Jurkat, Clone E6-1 (cell line): ENCODE data around the gene CAPN3.

Source experiments
- DNase-seq: peaks from one replicate; pipeline ENCODE4 v3.0.0-alpha.2; 2011; ENCODE audit warnings: low read depth, low spot score
- H3K4me3 ChIP-seq: 2 replicates; pipeline ENCODE4 v1.5.1; 2011; ENCODE audit warnings: mild to moderate bottlenecking, low read length, control low read depth, moderate library complexity

The CAPN3 gene

DNA sequence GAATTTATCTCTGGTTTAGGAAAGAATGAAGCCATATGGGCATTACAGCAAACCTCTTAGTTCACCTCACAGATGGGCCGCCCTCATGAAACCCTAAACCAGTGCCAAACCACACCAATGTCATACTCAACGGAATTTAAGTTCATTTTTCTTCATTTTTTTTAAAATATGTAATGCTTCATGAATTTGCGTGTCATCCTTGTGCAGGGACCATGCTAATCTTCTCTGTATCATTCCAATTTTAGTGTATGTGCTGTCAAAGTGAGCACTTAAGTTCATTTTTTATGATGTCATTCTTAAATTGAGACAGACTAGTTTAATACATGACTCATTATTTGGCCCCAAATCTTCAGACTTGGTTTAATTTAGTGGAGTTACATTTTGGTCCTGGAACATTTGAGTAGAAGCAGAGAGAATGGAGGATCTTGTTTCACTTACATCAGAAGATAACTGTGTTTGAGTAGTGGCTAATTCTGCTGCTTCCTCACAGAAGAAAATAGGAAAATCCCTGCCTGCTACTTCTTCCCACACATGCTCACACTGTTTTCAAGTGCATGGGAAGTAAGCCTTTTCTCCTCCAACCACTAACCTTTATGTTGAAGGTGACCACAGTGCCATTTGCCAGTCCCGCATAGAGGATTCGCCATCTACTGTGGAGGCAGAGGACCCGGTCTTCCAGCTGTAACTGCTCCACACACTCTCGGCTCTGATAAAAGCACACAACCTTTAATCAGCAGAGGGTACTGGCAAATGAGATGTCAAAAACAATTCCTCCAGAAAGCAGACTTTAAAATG is 68.3 kb downstream of the CAPN3 start:
- no peak for DNase-seq

DNA sequence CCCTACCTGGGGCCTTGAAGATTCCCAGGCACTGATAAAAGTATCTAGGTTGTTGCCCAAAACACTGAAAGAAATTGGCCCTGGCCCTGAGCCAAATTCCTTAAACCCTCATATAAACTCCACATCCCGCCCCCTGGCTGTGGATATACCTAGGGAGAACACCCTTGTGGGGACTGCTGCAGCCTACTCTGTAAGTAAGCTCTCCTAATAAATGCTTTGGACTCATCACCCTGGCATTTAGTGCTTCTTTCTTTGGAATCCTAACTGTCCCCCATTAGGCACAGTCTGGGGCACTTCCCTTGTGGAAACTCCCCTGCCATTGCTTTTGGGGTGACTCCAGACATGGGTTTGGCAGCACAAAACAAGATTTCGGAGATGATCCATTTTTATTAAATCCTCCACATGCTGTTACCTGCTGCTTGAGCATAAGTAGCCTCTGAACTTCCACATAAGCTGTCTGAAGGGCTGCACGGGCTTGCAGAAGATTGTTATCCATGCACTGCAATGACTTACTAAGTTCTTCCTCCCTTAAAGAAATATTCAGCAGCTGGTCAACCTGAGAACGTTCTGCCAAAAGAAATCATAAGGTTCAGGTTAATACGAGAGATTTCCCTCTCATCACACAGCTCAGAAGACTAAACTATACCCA is 85.2 kb downstream of the CAPN3 start:
- DNase-seq, result no peak
- no peak overlapping the region for H3K4me3 ChIP-seq

More for the DNA sequence above, 68.3 kb downstream of the CAPN3 start:
- no peak overlapping the region for H3K4me3 ChIP-seq

DNA sequence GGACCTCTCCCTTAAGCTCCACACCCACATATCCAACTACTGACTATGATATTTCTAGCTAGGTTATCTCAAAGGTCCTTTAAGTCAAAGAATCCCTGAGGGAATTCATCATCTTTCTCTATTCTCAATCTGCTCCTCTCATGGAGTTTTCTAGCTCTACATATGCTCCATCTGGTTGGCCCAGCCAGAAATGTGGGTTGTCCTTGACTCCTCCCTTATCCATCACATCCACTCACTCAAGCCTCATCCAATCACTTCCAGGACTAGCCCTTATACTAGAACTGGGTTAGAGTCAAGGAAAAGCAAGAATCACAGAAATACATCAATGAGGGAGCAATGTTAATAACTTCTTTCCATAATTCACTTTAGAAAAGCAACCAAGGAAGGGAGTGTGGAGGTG is 86.2 kb downstream of the CAPN3 start:
- DNase-seq, result no peak
- H3K4me3 ChIP-seq, result no peak overlapping the region

DNA sequence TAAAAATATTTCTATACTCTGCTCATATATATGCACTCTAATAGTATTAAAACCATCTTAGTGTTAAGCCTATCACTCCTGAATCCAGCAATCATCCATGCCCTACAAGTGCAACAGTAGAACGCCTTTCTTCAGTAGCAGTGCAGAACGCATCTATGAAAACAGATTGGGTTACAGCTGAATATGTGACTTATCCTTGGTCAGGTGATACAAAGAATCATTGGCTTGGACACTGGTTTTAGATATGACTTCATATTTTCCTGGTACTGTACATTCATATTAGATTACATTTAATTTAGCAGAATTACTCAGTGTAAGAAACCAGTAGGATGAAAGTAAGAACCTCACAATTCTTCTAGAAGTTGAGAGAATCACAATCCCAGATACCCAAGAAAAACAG is 88.3 kb downstream of the CAPN3 start:
- no peak overlapping the region for H3K4me3 ChIP-seq
- no peak for DNase-seq

DNA sequence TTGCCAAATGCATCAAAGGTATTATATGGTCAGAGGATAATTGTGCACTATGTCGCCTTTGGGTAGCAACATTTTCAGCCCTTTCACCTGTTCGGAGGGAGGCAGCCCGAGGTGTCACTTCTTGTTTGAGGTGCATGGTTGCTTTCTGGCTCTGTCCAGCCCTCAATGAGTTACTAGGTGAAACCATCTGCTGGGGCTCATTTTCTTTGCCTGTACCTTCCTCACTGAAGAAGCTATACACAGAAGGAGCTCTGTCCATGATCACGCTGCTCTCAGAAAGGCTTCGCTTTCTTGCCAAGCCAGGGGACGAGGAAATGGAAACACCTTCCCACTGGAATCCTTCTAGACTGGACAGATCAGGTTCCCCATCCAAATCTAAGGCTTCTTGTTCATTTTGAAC is 89.0 kb downstream of the CAPN3 start:
- H3K4me3 ChIP-seq, result no peak overlapping the region
- DNase-seq, result no peak

DNA sequence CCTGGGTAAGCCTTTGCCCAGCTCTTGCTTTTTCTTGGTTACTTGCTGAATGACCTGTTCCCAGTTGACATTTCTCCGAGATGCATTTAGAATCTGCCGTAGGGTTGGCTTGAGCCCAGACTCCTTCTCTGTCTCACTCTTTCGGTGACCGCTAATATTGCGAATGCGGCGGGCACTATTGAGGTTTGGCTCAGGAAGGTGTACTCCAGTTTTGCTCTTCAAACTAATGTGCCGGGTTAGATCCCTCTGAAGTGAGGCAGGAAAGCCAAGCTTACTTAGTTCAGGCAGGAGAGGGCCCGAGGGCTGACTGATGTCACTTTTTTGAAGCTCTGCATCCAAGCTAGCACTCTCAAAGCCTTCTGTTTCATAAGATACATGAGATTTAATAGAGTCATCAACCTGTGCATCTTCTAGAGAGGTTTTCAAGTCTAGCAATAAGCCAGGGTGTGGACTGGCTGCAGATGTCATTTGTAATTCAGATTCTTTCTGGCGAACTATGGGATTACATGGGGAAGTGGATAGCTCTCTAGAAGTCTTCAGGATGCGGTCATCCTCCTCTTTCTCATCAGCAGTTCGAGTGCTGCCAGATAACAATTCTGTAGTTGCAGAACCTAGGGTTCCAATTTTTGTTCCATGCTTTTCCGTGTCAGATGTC is 90.6 kb downstream of the CAPN3 start:
- DNase-seq, result no peak
- H3K4me3 ChIP-seq, result no peak overlapping the region

DNA sequence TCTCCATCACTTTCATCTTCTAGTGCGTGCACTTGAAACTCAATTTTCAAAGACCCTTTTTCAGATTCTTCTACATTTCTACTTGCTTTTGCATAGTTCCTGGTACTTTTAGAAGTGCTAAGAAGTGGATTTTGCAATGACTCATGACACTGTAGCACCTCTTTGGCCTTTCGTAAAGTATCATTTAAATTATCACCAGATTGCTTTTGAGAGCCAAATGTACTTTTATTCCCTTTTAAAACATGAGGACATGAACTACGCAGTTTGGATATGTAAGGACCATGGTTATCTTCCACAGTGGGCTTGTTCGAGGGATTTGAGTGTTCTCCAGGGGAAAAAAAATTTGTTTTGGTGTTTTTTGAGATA is 91.1 kb downstream of the CAPN3 start:
- no peak for DNase-seq
- H3K4me3 ChIP-seq, result no peak overlapping the region

DNA sequence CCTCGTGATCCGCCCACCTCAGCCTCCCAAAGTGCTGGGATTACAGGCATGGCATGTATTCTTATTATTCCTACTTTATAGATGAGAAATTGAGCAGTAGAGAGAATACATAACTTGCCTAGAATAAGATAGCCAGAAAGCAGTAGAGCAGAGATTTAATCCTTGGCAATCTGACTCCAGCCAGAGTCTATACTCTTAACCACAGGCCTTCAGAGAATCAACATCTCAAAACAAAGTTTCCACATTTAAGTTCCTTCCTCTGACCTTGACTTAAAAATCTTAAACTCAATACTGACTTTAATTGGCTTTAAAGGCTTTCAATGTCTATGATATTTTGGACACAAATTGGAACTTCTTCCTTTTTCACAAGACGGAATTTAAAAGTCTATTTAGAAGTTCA is 94.5 kb downstream of the CAPN3 start:
- H3K4me3 ChIP-seq, result no peak overlapping the region
- DNase-seq, result no peak

DNA sequence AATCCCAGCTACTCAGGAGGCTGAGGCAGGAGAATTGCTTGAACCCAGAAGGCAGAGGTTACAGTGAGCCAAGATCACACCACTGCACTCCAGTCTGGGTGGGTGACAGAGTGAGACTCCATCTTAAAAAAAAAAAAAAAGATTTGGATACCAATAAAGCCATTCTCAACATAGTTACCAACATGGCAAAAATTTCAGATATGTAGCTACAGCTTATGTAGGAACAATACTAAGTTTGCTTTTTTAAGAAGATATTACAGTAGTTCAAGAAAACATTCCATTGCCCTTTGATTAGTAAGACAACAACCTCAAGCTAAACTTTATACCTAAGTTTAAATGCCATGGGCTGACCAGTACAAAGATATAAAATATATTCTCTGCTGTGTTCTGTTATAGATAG is 97.2 kb downstream of the CAPN3 start:
- H3K4me3 ChIP-seq, result no peak overlapping the region
- no peak for DNase-seq

DNA sequence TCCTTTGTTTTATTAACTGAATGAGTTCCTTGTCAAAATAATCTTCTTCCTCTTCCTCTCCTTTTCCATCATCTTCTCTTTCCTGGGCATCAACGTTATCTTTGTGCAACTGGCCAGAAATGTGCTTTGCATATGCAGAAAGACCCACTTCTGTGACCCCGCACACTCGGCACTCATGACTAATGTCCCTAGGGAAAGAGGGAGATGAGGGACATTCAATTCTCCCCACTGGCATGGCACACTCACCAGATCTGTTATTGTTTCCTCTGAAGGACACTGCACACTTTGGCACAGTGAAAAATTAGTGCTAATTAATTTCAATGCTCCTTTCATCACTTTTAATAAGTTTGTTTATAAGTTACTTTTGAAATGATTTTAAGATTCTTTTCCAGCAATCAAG is 97.7 kb downstream of the CAPN3 start:
- no peak overlapping the region for H3K4me3 ChIP-seq

DNA sequence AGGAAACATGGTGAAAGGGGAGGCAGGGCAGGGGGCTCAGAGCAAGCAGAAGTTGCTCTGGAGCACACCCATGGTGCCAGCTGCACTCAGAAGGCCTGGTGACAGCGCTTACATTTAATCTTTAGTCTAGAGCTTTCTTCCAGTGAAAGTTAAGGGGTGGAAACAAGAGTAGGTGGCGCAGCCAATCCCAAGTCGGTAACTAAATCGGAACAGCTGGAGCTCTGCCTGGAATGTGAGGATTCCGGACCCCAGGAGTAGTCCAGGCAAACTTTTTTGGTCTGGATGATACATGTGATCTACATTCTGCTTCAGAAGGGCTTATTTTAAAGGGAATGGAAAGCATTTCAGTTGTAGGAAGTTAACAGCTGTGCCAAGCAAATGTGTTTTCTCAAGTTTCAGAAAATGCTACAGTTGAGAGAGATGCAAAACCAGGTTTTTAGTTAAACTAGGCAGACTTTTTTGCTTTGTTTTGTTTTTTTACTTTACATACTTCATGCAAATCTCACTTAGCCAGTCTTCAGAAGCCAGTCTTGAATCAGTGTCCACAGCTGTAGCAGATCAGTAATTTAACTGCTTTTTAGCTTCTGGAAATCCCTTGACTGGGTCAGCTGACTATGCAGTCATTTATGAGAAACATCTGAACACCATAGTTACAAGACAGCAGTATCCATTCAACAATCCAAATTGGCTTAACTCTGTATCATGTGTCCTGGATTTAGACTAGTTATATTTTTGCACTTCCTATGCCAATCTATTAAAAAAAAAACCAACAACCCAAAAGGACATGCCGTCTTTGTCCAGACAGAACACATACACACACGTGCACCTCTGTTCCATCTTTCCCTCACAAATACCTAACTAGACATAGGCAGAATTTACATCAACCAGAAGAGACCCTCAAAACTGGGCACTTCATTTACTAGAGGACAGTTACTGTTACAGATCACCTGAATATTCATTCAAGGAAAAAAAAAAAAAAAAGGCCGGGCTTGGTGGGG is 98.4 kb downstream of the CAPN3 start:
- DNase-seq, result no peak
- H3K4me3 ChIP-seq, result no peak overlapping the region

More for the DNA sequence above, 97.7 kb downstream of the CAPN3 start:
- DNase-seq, result no peak

DNA sequence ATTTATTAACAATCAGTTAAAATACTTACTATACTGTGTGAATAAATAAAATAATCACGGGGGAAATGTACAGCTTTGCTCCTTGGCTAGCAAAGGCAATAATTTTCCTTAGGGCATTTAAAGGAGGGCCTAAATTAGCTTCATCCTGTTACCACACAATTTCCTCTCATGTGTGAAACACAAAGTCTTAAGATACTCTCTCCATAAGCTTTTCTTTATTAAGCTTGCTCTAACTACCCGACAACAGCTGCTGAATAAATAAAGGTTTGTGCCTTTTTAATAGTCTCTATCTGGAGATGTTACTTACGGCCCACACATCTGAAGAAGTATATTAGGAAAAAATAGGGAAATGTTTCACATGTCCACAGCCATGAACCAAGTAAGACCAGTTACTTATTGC is 102.0 kb downstream of the CAPN3 start:
- no peak for DNase-seq
- H3K4me3 ChIP-seq, result no peak overlapping the region
